ENCODE results near the gene GMIP. TPM values are rescaled to one million over a fixed set of nuclear protein-coding genes. Genes with fewer than 3 reads are reported as not detected.

GMIP gene
- total and polyA plus RNA-seq, 7 donors: 0.51 to 2.3 (median 1.4) TPM

DNA sequence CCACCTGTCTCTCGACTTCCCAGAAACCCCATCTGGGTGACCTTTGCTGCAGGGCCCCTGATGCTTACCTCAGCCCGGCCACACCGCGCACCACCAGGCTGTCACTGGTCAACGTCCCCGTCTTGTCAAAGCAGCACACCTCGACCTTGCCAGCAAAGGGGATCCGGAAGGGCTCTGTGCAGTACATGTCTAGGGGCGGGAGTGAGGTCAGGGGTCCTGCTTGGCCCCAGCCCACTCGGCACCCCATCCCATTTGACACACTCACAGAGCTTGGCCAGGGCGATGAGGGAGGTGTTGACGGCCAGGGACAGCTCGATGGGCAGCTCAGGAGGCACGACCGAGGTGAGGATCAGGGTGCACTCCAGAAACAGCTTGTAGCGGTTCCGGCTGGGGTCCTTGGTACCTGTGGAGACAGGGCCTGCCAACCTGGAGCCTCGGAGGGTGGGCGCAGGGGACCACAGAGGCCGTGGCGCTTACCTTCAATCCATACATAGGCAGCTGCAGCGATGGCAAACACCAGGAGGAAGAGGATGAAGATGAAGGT, 11.7 kb upstream of the GMIP start:
- TF ChIP-seq, protein P1, sequence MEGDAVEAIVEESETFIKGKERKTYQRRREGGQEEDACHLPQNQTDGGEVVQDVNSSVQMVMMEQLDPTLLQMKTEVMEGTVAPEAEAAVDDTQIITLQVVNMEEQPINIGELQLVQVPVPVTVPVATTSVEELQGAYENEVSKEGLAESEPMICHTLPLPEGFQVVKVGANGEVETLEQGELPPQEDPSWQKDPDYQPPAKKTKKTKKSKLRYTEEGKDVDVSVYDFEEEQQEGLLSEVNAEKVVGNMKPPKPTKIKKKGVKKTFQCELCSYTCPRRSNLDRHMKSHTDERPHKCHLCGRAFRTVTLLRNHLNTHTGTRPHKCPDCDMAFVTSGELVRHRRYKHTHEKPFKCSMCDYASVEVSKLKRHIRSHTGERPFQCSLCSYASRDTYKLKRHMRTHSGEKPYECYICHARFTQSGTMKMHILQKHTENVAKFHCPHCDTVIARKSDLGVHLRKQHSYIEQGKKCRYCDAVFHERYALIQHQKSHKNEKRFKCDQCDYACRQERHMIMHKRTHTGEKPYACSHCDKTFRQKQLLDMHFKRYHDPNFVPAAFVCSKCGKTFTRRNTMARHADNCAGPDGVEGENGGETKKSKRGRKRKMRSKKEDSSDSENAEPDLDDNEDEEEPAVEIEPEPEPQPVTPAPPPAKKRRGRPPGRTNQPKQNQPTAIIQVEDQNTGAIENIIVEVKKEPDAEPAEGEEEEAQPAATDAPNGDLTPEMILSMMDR (IDR thresholded peaks at IDR 0.05): no peak
- Histone ChIP-seq H3K36me3 (ENCODE audit: insufficient read depth in 1 of 2, low read depth in 1 of 2) (peaks cover 19 to 100% of the 10 kb centered on the region in 2 donors), H3K9me3 (no peaks in the 10 kb centered on the region), H3K27ac (no peak overlapping the region), H3K27me3 (ENCODE audit: insufficient read depth in 3 of 3, low read length in 2 of 3) (no peaks in the 10 kb centered on the region), H3K4me3 (no peak overlapping the region), H3K4me1 (no peaks in the 10 kb centered on the region)
- DNase-seq (peak in 1 of 2 donors; percentile 36), ATAC-seq (no peak)
- intact Hi-C loops (cut with DNase I): no loop called here
- 92 to 94% (median 94%) methylated on average over 21 to 22 of the region's 22 CpGs for WGBS, 3 donors

DNA sequence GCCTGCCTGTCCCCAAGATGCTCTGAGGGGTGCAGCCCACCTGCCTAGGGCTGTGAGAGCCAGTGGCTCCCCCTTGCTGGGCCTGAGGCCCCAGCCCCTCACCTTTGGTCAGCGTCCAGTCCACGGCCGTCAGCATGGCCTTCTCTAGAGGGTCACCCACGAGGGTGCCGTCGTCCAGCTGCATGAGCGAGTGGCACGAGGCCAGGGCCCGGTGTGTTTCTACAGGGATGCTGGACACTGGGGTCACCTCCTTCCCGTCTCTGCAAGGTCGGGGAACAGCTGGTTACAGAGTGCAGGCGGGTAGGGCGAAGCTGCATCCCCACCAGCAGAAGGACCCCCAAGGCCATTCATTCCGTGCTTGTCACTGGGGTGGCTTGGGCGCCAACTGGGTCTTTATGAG, 11.0 kb upstream of the GMIP start:
- H3K27ac ChIP-seq: no peak overlapping the region
- peaks cover 19 to 100% of the 10 kb centered on the region in 2 donors for H3K36me3 ChIP-seq (ENCODE audit: insufficient read depth in 1 of 2, low read depth in 1 of 2)
- no peaks in the 10 kb centered on the region for H3K9me3 ChIP-seq
- no peaks in the 10 kb centered on the region for H3K27me3 ChIP-seq (ENCODE audit: insufficient read depth in 3 of 3, low read length in 2 of 3)
- H3K4me1 ChIP-seq: no peaks in the 10 kb centered on the region
- H3K4me3 ChIP-seq: no peak overlapping the region
- ATAC-seq (no peak), DNase-seq (peak in 1 of 2 donors; percentile 37)
- intact Hi-C loops (cut with DNase I): no loop called here
- TF ChIP-seq, protein P1 (IDR thresholded peaks at IDR 0.05): no peak
- 87 to 94% (median 87%) methylated on average over 15 of the region's 15 CpGs for WGBS, 3 donors

DNA sequence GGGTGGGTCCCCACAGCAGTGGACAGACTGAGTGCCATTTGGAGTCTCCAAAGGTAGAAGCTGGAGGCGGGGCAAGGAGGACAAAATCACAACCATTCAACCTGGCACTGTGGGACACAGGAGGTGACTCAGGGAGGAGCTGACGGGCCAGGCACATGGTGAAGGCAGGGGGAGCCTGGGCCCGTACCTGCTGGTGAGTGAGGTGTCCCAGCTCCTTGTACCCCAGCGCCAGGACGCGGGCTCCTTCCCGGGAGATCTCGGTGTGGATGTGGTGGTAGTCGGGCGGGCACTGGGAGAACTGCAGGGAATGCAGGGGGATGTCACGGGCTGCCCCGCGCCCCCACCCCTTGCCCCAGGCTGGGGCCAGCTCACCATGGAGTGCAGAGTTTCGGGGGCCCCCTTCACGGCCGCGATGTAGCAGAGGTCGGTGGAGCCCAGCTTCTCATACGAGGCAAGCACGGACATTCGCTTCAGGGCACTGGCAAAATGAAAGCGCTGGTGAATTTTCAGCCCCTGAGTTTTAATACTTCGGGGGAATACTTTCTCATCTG, 10.2 kb upstream of the GMIP start:
- 94 to 95% (median 94%) methylated on average over 23 of the region's 23 CpGs for WGBS, 3 donors
- Histone ChIP-seq H3K27me3 (ENCODE audit: insufficient read depth in 3 of 3, low read length in 2 of 3) (no peaks in the 10 kb centered on the region), H3K4me1 (no peaks in the 10 kb centered on the region), H3K27ac (no peak overlapping the region), H3K36me3 (ENCODE audit: insufficient read depth in 1 of 2, low read depth in 1 of 2) (peaks cover 19 to 100% of the 10 kb centered on the region in 2 donors), H3K9me3 (no peaks in the 10 kb centered on the region), H3K4me3 (no peak overlapping the region)
- intact Hi-C loops (cut with DNase I): no loop called here
- ATAC-seq (no peak), DNase-seq (no peak)
- TF ChIP-seq, protein P1 (IDR thresholded peaks at IDR 0.05): no peak

DNA sequence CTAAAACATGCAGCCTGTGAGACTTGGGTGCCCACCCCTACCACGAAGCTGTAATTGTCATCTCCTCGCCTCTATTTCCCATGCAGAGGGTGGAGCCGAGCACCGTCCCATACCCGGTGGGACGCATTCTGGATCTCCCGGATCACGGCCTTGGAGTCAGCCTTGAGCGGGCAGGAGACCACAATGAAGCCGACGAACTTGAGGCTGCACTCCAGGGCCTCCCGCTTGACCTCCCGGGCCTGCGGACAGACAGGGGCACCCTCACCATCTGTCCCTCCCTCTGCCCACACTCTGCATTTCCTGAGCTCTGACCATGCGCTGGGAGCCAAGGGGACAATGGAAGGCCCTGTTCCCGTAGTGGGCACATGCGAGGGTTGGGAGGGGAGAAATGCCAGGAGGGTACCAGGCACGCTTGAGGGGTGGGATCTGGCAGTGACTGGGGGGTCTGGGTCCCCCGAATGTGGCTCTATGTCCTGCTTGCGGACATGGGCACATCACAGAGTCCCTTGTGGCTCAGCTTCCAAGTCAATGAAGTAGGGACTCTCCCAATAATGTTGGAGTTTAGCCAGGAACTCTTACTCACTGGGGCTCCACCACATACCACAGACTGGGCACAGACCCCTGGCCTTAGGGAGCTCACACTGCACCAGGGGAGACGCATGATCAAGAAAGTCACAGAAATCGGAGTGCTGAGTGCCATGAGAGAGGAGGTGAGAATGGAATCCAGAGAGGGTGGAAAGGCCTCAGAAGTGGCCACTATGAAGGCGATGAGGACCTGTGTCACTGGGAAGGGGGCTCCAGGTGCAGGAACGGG, 9.2 kb upstream of the GMIP start:
- TF ChIP-seq, protein P1 (IDR thresholded peaks at IDR 0.05): no peak
- Histone ChIP-seq H3K4me1 (no peaks in the 10 kb centered on the region), H3K4me3 (no peak overlapping the region), H3K27me3 (ENCODE audit: insufficient read depth in 3 of 3, low read length in 2 of 3) (no peaks in the 10 kb centered on the region), H3K27ac (no peak overlapping the region), H3K9me3 (no peaks in the 10 kb centered on the region), H3K36me3 (ENCODE audit: insufficient read depth in 1 of 2, low read depth in 1 of 2) (peaks cover 19 to 100% of the 10 kb centered on the region in 2 donors)
- intact Hi-C loops (cut with DNase I): no loop called here
- ATAC-seq: no peak
- WGBS, 3 donors: 90 to 92% (median 92%) methylated on average over 24 of the region's 24 CpGs
- DNase-seq: no peak
